WTC11 (cell line): ENCODE data around the gene UNC79.

Experiments
- FOXP1 ChIP-seq: sonication (generic); formaldehyde crosslinking; IDR thresholded peaks from 2 replicates; pipeline ENCODE4 v1.8.0; 2022; ENCODE audit warnings: missing genetic modification reagents, mild to moderate bottlenecking, moderate library complexity, borderline replicate concordance
- JUN ChIP-seq: sonication (generic); formaldehyde crosslinking; IDR thresholded peaks from 2 replicates; pipeline ENCODE4 v1.8.0; 2023; ENCODE audit warnings: mild to moderate bottlenecking, missing genetic modification reagents
- NR2C2 ChIP-seq: sonication (generic); formaldehyde crosslinking; IDR thresholded peaks from 2 replicates; pipeline ENCODE4 v1.8.0; 2022; ENCODE audit warnings: mild to moderate bottlenecking, missing genetic modification reagents
- NR3C1 ChIP-seq: sonication (generic); formaldehyde crosslinking; conservative IDR thresholded peaks from 2 replicates; pipeline ENCODE4 v1.8.1; 2023; ENCODE audit warnings: low read depth, mild to moderate bottlenecking, missing genetic modification reagents
- SMAD4 ChIP-seq: sonication (generic); formaldehyde crosslinking; IDR thresholded peaks from 2 replicates; pipeline ENCODE4 v1.8.0; 2022; ENCODE audit warnings: mild to moderate bottlenecking, missing genetic modification reagents
- USF2 ChIP-seq: sonication (generic); formaldehyde crosslinking; IDR thresholded peaks from 2 replicates; pipeline ENCODE4 v1.8.1; 2023; ENCODE audit warnings: mild to moderate bottlenecking, missing genetic modification reagents, moderate library complexity
- TF ChIP-seq, protein P1 (sequence below): sonication (generic); formaldehyde crosslinking; IDR thresholded peaks from 2 replicates; pipeline ENCODE4 v1.8.0; 2022; ENCODE audit warnings: mild to moderate bottlenecking, missing genetic modification reagents
- TF ChIP-seq, protein P2 (sequence below): sonication (generic); formaldehyde crosslinking; IDR thresholded peaks from 2 replicates; pipeline ENCODE4 v1.8.0; 2022; ENCODE audit warnings: mild to moderate bottlenecking, missing genetic modification reagents
- TF ChIP-seq, protein P3 (sequence below): sonication (generic); formaldehyde crosslinking; IDR thresholded peaks from 2 replicates; pipeline ENCODE4 v1.8.0; 2022; ENCODE audit warnings: missing genetic modification reagents

GRCh38 chr14:93536945-93537344 is 106.2 kb downstream of the UNC79 start:
- TF ChIP-seq SMAD4, result no peak
- TF ChIP-seq, protein P1, sequence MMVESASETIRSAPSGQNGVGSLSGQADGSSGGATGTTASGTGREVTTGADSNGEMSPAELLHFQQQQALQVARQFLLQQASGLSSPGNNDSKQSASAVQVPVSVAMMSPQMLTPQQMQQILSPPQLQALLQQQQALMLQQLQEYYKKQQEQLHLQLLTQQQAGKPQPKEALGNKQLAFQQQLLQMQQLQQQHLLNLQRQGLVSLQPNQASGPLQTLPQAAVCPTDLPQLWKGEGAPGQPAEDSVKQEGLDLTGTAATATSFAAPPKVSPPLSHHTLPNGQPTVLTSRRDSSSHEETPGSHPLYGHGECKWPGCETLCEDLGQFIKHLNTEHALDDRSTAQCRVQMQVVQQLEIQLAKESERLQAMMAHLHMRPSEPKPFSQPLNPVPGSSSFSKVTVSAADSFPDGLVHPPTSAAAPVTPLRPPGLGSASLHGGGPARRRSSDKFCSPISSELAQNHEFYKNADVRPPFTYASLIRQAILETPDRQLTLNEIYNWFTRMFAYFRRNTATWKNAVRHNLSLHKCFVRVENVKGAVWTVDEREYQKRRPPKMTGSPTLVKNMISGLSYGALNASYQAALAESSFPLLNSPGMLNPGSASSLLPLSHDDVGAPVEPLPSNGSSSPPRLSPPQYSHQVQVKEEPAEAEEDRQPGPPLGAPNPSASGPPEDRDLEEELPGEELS, result no peak
- TF ChIP-seq, protein P2, sequence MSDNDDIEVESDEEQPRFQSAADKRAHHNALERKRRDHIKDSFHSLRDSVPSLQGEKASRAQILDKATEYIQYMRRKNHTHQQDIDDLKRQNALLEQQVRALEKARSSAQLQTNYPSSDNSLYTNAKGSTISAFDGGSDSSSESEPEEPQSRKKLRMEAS (CRISPR knock-in tag), result no peak
- TF ChIP-seq FOXP1 (CRISPR knock-in tag), result no peak
- no peak for TF ChIP-seq USF2 (CRISPR knock-in tag)
- no peak for TF ChIP-seq NR3C1
- no peak for TF ChIP-seq JUN (CRISPR knock-in tag)
- TF ChIP-seq NR2C2 (CRISPR knock-in tag), result no peak
- TF ChIP-seq, protein P3, sequence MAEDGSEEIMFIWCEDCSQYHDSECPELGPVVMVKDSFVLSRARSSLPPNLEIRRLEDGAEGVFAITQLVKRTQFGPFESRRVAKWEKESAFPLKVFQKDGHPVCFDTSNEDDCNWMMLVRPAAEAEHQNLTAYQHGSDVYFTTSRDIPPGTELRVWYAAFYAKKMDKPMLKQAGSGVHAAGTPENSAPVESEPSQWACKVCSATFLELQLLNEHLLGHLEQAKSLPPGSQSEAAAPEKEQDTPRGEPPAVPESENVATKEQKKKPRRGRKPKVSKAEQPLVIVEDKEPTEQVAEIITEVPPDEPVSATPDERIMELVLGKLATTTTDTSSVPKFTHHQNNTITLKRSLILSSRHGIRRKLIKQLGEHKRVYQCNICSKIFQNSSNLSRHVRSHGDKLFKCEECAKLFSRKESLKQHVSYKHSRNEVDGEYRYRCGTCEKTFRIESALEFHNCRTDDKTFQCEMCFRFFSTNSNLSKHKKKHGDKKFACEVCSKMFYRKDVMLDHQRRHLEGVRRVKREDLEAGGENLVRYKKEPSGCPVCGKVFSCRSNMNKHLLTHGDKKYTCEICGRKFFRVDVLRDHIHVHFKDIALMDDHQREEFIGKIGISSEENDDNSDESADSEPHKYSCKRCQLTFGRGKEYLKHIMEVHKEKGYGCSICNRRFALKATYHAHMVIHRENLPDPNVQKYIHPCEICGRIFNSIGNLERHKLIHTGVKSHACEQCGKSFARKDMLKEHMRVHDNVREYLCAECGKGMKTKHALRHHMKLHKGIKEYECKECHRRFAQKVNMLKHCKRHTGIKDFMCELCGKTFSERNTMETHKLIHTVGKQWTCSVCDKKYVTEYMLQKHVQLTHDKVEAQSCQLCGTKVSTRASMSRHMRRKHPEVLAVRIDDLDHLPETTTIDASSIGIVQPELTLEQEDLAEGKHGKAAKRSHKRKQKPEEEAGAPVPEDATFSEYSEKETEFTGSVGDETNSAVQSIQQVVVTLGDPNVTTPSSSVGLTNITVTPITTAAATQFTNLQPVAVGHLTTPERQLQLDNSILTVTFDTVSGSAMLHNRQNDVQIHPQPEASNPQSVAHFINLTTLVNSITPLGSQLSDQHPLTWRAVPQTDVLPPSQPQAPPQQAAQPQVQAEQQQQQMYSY (CRISPR knock-in tag), result no peak
